Medulla oblongata (tissue), 1 donor: Measurements from ENCODE around the gene ZNF594.
"Not testable (repeated sequence)": the region's sequence is repeated elsewhere in the genome, so short reads cannot be mapped to it uniquely, and the experiment has no call there.

Experiments used
- DNase-seq: peaks from one replicate; pipeline ENCODE4 v3.0.0-alpha.2; 2015; ENCODE audit errors: extremely low spot score

Gene ZNF594

GRCh38 chr17:5201011-5201410, 9.3 kb upstream of the ZNF594 start:
- DNase-seq = no peak

GRCh38 chr17:5200360-5200759, 8.7 kb upstream of the ZNF594 start:
- no peak for DNase-seq

GRCh38 chr17:5198472-5198871, 6.8 kb upstream of the ZNF594 start:
- DNase-seq = no peak

GRCh38 chr17:5194346-5194745, 2.7 kb upstream of the ZNF594 start:
- no peak for DNase-seq

- DNase-seq = no peak
These were observed 7.4 kb downstream of the ZNF594 start for GRCh38 chr17:5184288-5184687.

- DNase-seq = no peak
These were observed 8.3 kb downstream of the ZNF594 start for GRCh38 chr17:5183410-5183793.

GRCh38 chr17:5182597-5183409, 8.9 kb downstream of the ZNF594 start:
- DNase-seq = no peak

GRCh38 chr17:5181509-5182305, 10.0 kb downstream of the ZNF594 start:
- no peak for DNase-seq

GRCh38 chr17:5179003-5179402, 12.7 kb downstream of the ZNF594 start:
- DNase-seq = no peak

GRCh38 chr17:5175027-5175426, 16.6 kb downstream of the ZNF594 start:
- DNase-seq = not testable (repeated sequence)

GRCh38 chr17:5165791-5166564, 25.7 kb downstream of the ZNF594 start:
- peak; percentile 59 for DNase-seq

GRCh38 chr17:5164436-5164835, 27.2 kb downstream of the ZNF594 start:
- DNase-seq = peak; percentile 3

GRCh38 chr17:5161793-5162192, 29.9 kb downstream of the ZNF594 start:
- DNase-seq = not testable (repeated sequence)

GRCh38 chr17:5160702-5161101, 31.0 kb downstream of the ZNF594 start:
- DNase-seq = not testable (repeated sequence)

GRCh38 chr17:5146122-5146521, 45.5 kb downstream of the ZNF594 start:
- DNase-seq = not testable (repeated sequence)

GRCh38 chr17:5142877-5143276, 48.8 kb downstream of the ZNF594 start:
- DNase-seq = not testable (repeated sequence)

GRCh38 chr17:5139458-5139732, 52.3 kb downstream of the ZNF594 start:
- DNase-seq = no peak

GRCh38 chr17:5138616-5139457, 52.8 kb downstream of the ZNF594 start:
- DNase-seq = no peak

- DNase-seq = not testable (repeated sequence)
These were observed 53.5 kb downstream of the ZNF594 start for GRCh38 chr17:5138198-5138544.

- not testable (repeated sequence) for DNase-seq
These were observed 54.0 kb downstream of the ZNF594 start for GRCh38 chr17:5137511-5138197.
